GM23248 (cell line): ENCODE measurements around the gene KCNQ5. TPM values are rescaled to one million over a fixed set of nuclear protein-coding genes. Genes with fewer than 3 reads are reported as not detected.
A peak's percentile ranks its signal among the peaks of the same experiment; 100 is the strongest.
"Not testable (repeated sequence)": the region's sequence is repeated elsewhere in the genome, so short reads cannot be mapped to it uniquely, and the experiment has no call there.

Experiments
- DNase-seq: peaks from one replicate; pipeline ENCODE4 v3.0.0-alpha.2; 2015
- H2AFZ ChIP-seq: fragments of 200-600 bp; sonication (generic); 2 replicates; pipeline ENCODE4 v1.6.1; 2016; ENCODE audit warnings: antibody characterized with exemption
- H3F3A ChIP-seq: fragments of 200-600 bp; sonication (generic); 2 replicates; pipeline ENCODE4 v1.6.1; 2016; ENCODE audit warnings: mild to moderate bottlenecking, antibody characterized with exemption, mixed run types; ENCODE audit not compliant: insufficient read depth
- H3K27ac ChIP-seq: fragments of 200-600 bp; sonication (generic); 2 replicates; pipeline ENCODE4 v1.5.1; 2016; ENCODE audit warnings: mild to moderate bottlenecking
- H3K27me3 ChIP-seq: fragments of 200-600 bp; sonication (generic); replicated peaks from 2 replicates; pipeline ENCODE4 v1.6.1; 2016; ENCODE audit warnings: mild to moderate bottlenecking; ENCODE audit not compliant: insufficient read depth
- H3K36me3 ChIP-seq: fragments of 200-600 bp; sonication (generic); 2 replicates; pipeline ENCODE4 v1.6.1; 2016; ENCODE audit warnings: low read depth, mild to moderate bottlenecking
- H3K4me1 ChIP-seq: fragments of 200-600 bp; sonication (generic); 2 replicates; pipeline ENCODE4 v1.6.1; 2016; ENCODE audit warnings: mild to moderate bottlenecking; ENCODE audit not compliant: insufficient read depth
- H3K4me2 ChIP-seq: fragments of 200-600 bp; sonication (generic); one replicate; pipeline ENCODE4 v1.6.1; 2016; ENCODE audit warnings: mild to moderate bottlenecking; ENCODE audit not compliant: unreplicated experiment
- H3K4me3 ChIP-seq: fragments of 200-600 bp; sonication (generic); 2 replicates; pipeline ENCODE4 v1.5.1; 2016; ENCODE audit warnings: mild to moderate bottlenecking
- H3K79me2 ChIP-seq: fragments of 200-600 bp; sonication (generic); 2 replicates; pipeline ENCODE4 v1.6.1; 2016; ENCODE audit warnings: mild to moderate bottlenecking; ENCODE audit not compliant: insufficient read depth
- H3K9ac ChIP-seq: fragments of 200-600 bp; sonication (generic); 2 replicates; pipeline ENCODE4 v1.6.1; 2016; ENCODE audit warnings: mild to moderate bottlenecking
- H3K9me2 ChIP-seq: fragments of 200-600 bp; sonication (generic); 2 replicates; pipeline ENCODE4 v1.6.1; 2016; ENCODE audit warnings: mixed run types, mild to moderate bottlenecking, moderate library complexity; ENCODE audit not compliant: insufficient read depth
- H3K9me3 ChIP-seq: fragments of 200-600 bp; sonication (generic); one replicate; pipeline ENCODE4 v1.6.1; 2017; ENCODE audit warnings: low read depth
- H4K20me1 ChIP-seq: fragments of 200-600 bp; sonication (generic); 2 replicates; pipeline ENCODE4 v1.6.0; 2016; ENCODE audit not compliant: insufficient read depth
- EZH2 ChIP-seq: fragments of 200-600 bp; sonication (generic); IDR thresholded peaks from 2 replicates; pipeline ENCODE4 v1.6.1; 2018; ENCODE audit warnings: antibody characterized with exemption, mild to moderate bottlenecking; ENCODE audit not compliant: insufficient read depth, poor library complexity, severe bottlenecking
- EZH2phosphoT487 ChIP-seq: fragments of 200-600 bp; sonication (generic); IDR thresholded peaks from 2 replicates; pipeline ENCODE4 v1.6.1; 2018; ENCODE audit warnings: antibody characterized with exemption, moderate library complexity, mild to moderate bottlenecking, low read depth; ENCODE audit not compliant: insufficient read depth
- WGBS, 2 experiments: methylation state at CpG; one replicate each; pipeline ENCODE4 v1.1.6; 2015 to 2017; ENCODE audit warnings: low lambda C conversion rate in 2 of 2, low coverage in 1 of 2; ENCODE audit errors: missing lambda C conversion rate in 2 of 2; 5-methylcytosine and 5-hydroxymethylcytosine counted together
- in situ Hi-C: fragments of 300-500 bp; cut with MboI; formaldehyde crosslinking; loops from 2 replicates; pipeline ENCODE4 v1.15.0; 2020
- polyA plus RNA-seq: library from polyadenylated mRNA; unstranded; fragments of >200 nt; fragmentation: Nextera tagmentation; extraction: Ambion mirVana; gene quantifications from 2 replicates; pipeline ENCODE4 v1.2.1, GENCODE V29; 2016
- total RNA-seq: library from RNA; depleted of rRNA; stranded (reverse); fragments of >200 nt; shearing (Covaris generic); gene quantifications from 2 replicates; pipeline ENCODE4 v1.2.3, GENCODE V29; 2014

Gene KCNQ5
- total and polyA plus RNA-seq, 2 experiments from 2014 or later = 5.7 to 10.8 TPM

GRCh38 chr6:72976484-72976883 is 354.6 kb downstream of the KCNQ5 start:
- DNase-seq = peak; percentile 8
- Histone ChIP-seq H3K4me3 (no peak overlapping the region), H3K9ac (no peak overlapping the region), H3F3A (0 out of 2 replicates have a peak, but pooled peaks cover 7% of the 10 kb centered on the region), H3K9me3 (no peaks in the 10 kb centered on the region), H4K20me1 (no peaks in the 10 kb centered on the region), H3K9me2 (no peaks in the 10 kb centered on the region), H3K36me3 (no peaks in the 10 kb centered on the region), H3K27me3 (no peaks in the 10 kb centered on the region), H3K4me2 (no peak overlapping the region), H3K79me2 (no peaks in the 10 kb centered on the region), H2AFZ (no peak overlapping the region), H3K4me1 (no peaks in the 10 kb centered on the region), H3K27ac (no peak overlapping the region)
- in situ Hi-C loops = no loop called here
- TF ChIP-seq EZH2 (no peak), EZH2phosphoT487 (no peak)
- 48 to 65% methylated on average over 2 of the region's 2 CpGs for WGBS, 2 experiments

- no peak for TF ChIP-seq EZH2
- TF ChIP-seq EZH2phosphoT487 = no peak
- Histone ChIP-seq H3K9ac (no peak overlapping the region), H3F3A (0 out of 2 replicates have a peak, but pooled peaks cover 7% of the 10 kb centered on the region), H3K4me2 (no peak overlapping the region), H3K4me3 (no peak overlapping the region), H3K36me3 (no peaks in the 10 kb centered on the region), H3K27ac (no peak overlapping the region), H2AFZ (no peak overlapping the region), H3K79me2 (no peaks in the 10 kb centered on the region), H3K27me3 (no peaks in the 10 kb centered on the region), H4K20me1 (no peaks in the 10 kb centered on the region), H3K9me2 (no peaks in the 10 kb centered on the region), H3K9me3 (no peaks in the 10 kb centered on the region), H3K4me1 (no peaks in the 10 kb centered on the region)
- DNase-seq = no peak
- in situ Hi-C loops = no loop called here
- WGBS, 2 experiments = 78 to 79% methylated on average over 1 of the region's 1 CpG
Observed at GRCh38 chr6:72977114-72977513, 355.2 kb downstream of the KCNQ5 start.

- H3F3A ChIP-seq, H3K9me2 ChIP-seq, H3K9ac ChIP-seq, H3K36me3 ChIP-seq, H3K4me2 ChIP-seq, H3K9me3 ChIP-seq, in situ Hi-C loops, DNase-seq, H4K20me1 ChIP-seq, H3K79me2 ChIP-seq, H3K4me1 ChIP-seq, H3K27me3 ChIP-seq, H2AFZ ChIP-seq, H3K27ac ChIP-seq, H3K4me3 ChIP-seq: not testable (repeated sequence)
- WGBS, 2 experiments = 84 to 85% methylated on average over 3 of the region's 3 CpGs
Observed at GRCh38 chr6:72978808-72979207, 356.9 kb downstream of the KCNQ5 start.

- not testable (repeated sequence) for H3K27me3 ChIP-seq
Observed at GRCh38 chr6:72984189-72984831, 362.4 kb downstream of the KCNQ5 start.

GRCh38 chr6:72984981-72985665 is 363.3 kb downstream of the KCNQ5 start:
- H3K36me3 ChIP-seq = no peaks in the 10 kb centered on the region
- H3K9me3 ChIP-seq = no peaks in the 10 kb centered on the region
- H3K4me3 ChIP-seq = no peak overlapping the region
- no peak overlapping the region for H3K4me2 ChIP-seq
- H3K4me1 ChIP-seq = no peaks in the 10 kb centered on the region
- no peak overlapping the region for H3K9ac ChIP-seq
- no peaks in the 10 kb centered on the region for H3K27me3 ChIP-seq
- WGBS, 2 experiments = 64 to 71% methylated on average over 4 of the region's 4 CpGs
- TF ChIP-seq EZH2 (no peak), EZH2phosphoT487 (no peak)
- no peaks in the 10 kb centered on the region for H3F3A ChIP-seq
- peak; percentile 28 for DNase-seq
- H2AFZ ChIP-seq = no peak overlapping the region
- no peak overlapping the region for H3K27ac ChIP-seq
- H3K79me2 ChIP-seq = no peaks in the 10 kb centered on the region
- H3K9me2 ChIP-seq = no peaks in the 10 kb centered on the region
- H4K20me1 ChIP-seq = no peaks in the 10 kb centered on the region
- in situ Hi-C loops = no loop called here

More at GRCh38 chr6:72984189-72984831, 362.4 kb downstream of the KCNQ5 start:
- H3F3A ChIP-seq, H3K9ac ChIP-seq, DNase-seq, H3K9me2 ChIP-seq, H3K4me1 ChIP-seq, H3K36me3 ChIP-seq, H4K20me1 ChIP-seq, H3K9me3 ChIP-seq, H2AFZ ChIP-seq, H3K4me2 ChIP-seq, H3K79me2 ChIP-seq, in situ Hi-C loops, H3K27ac ChIP-seq, H3K4me3 ChIP-seq: not testable (repeated sequence)
- 62 to 70% methylated on average over 13 of the region's 13 CpGs for WGBS, 2 experiments
